SK-N-SH (cell line): ENCODE measurements around the gene PLCG1.

Experiments used
- CHD2 ChIP-seq: fragments of 150-350 bp; IDR thresholded peaks from 2 replicates; pipeline ENCODE4 v1.6.1; 2018; ENCODE audit warnings: low read length; ENCODE audit not compliant: partially characterized antibody
- CTCF ChIP-seq: fragments of 200-600 bp; sonication (generic); IDR thresholded peaks from 2 replicates; pipeline ENCODE4 v1.6.1; 2017; ENCODE audit warnings: antibody characterized with exemption, mild to moderate bottlenecking, moderate library complexity
- EP300 ChIP-seq, 2 experiments: IDR thresholded peaks; 2 replicates each; pipeline versions ENCODE4 v1.4.0 to v1.6.1; 2012; ENCODE audit warnings: borderline replicate concordance in 1 of 2, low read depth in 1 of 2, low read length in 1 of 2
- JUND ChIP-seq: IDR thresholded peaks from 2 replicates; pipeline ENCODE4 v1.4.0; 2012
- MAX ChIP-seq: IDR thresholded peaks from 2 replicates; pipeline ENCODE4 v1.4.0; 2012; ENCODE audit warnings: low read depth
- POLR2AphosphoS5 ChIP-seq: IDR thresholded peaks from 2 replicates; pipeline ENCODE4 v1.6.1; 2012; ENCODE audit warnings: low read depth, low read length
- RAD21 ChIP-seq: IDR thresholded peaks from 2 replicates; pipeline ENCODE4 v1.6.1; 2012; ENCODE audit warnings: mild to moderate bottlenecking, low read length
- RCOR1 ChIP-seq: fragments of 150-350 bp; IDR thresholded peaks from 2 replicates; pipeline ENCODE4 v1.6.1; 2017; ENCODE audit warnings: antibody characterized with exemption, low read length
- REST ChIP-seq: IDR thresholded peaks from 2 replicates; pipeline ENCODE4 v1.6.1; 2012; ENCODE audit warnings: mild to moderate bottlenecking, low read depth, low read length, moderate library complexity
- RFX5 ChIP-seq: IDR thresholded peaks from 2 replicates; pipeline ENCODE4 v1.6.1; 2012; ENCODE audit warnings: mild to moderate bottlenecking, improper control_type of control experiment, low read length
- SMC3 ChIP-seq: IDR thresholded peaks from 2 replicates; pipeline ENCODE4 v1.6.1; 2012; ENCODE audit warnings: low read depth, low read length, improper control_type of control experiment
- USF1 ChIP-seq: IDR thresholded peaks from 2 replicates; pipeline ENCODE4 v1.4.0; 2012; ENCODE audit warnings: low read depth, borderline replicate concordance

GRCh38 chr20:41191562-41192500 is 54.5 kb downstream of the PLCG1 start:
- no peak for TF ChIP-seq CTCF
- no peak for TF ChIP-seq POLR2AphosphoS5
- TF ChIP-seq RCOR1: no peak
- TF ChIP-seq CHD2: no peak
- no peak for TF ChIP-seq SMC3
- no peak for TF ChIP-seq RFX5
- no peak for TF ChIP-seq REST
- no peak for TF ChIP-seq USF1
- no peak for TF ChIP-seq MAX
- TF ChIP-seq RAD21: no peak
- TF ChIP-seq JUND: no peak
- TF ChIP-seq EP300 (IDR thresholded peaks at IDR 0.05; ENCODE audit: borderline replicate concordance in 1 of 2, low read depth in 1 of 2, low read length in 1 of 2): no peak
